ENCODE measurements around the gene TOX2. TPM values are rescaled to one million over a fixed set of nuclear protein-coding genes. Genes with fewer than 3 reads are reported as not detected.
A peak's percentile ranks its signal among the peaks of the same experiment; 100 is the strongest.

Gene TOX2
- total RNA-seq, 1 experiment from 2014 or later = 1.7 TPM

- Histone ChIP-seq H4K20me1 (ENCODE audit: control insufficient read depth, insufficient read depth, insufficient read length) (no peaks in the 10 kb centered on the region), H3K9me3 (ENCODE audit: control insufficient read depth, low read depth, low read length) (no peaks in the 10 kb centered on the region), H2BK120ac (ENCODE audit: low read depth, low read length, poor library complexity, severe bottlenecking) (no peak overlapping the region), H3K4me2 (ENCODE audit: insufficient read depth, insufficient read length, low read length) (no peak overlapping the region), H2BK5ac (ENCODE audit: insufficient read length, low read length) (no peak overlapping the region), H2BK15ac (ENCODE audit: low read depth, low read length) (no peak overlapping the region), H3K18ac (ENCODE audit: insufficient read length, low read depth, low read length) (no peak overlapping the region), H3K23ac (ENCODE audit: insufficient read length, low read depth, low read length) (no peak overlapping the region), H2BK20ac (ENCODE audit: low read depth, low read length, poor library complexity, severe bottlenecking) (no peak overlapping the region), H3K4ac (ENCODE audit: low read depth, low read length) (no peak overlapping the region), H2AFZ (ENCODE audit: low read length) (no peak overlapping the region), H4K5ac (ENCODE audit: insufficient read length, low read depth, low read length) (no peak overlapping the region), H3K79me2 (ENCODE audit: insufficient read depth, low read length) (no peaks in the 10 kb centered on the region), H3K14ac (ENCODE audit: insufficient read depth, low read length) (no peak overlapping the region), H4K91ac (ENCODE audit: insufficient read length, low read depth, low read length) (no peak overlapping the region), H3T11ph (ENCODE audit: low read length) (no peak overlapping the region), H3K27me3 (ENCODE audit: insufficient read depth, low read length) (no peaks in the 10 kb centered on the region), H3K79me1 (ENCODE audit: insufficient read depth, low read depth, low read length, poor library complexity, severe bottlenecking) (no peaks in the 10 kb centered on the region), H2BK12ac (ENCODE audit: insufficient read length, low read depth, low read length) (no peak overlapping the region), H3K9ac (ENCODE audit: extremely low read depth, insufficient read length, low read length) (no peak overlapping the region), H2AK5ac (ENCODE audit: insufficient read length, low read length) (no peak overlapping the region), H3K56ac (ENCODE audit: insufficient read length, low read depth, low read length) (no peak overlapping the region), H3K23me2 (ENCODE audit: insufficient read length, low read depth, low read length, poor library complexity, severe bottlenecking) (no peaks in the 10 kb centered on the region), H3K4me1 (ENCODE audit: insufficient read depth, low read length) (no peaks in the 10 kb centered on the region), H4K8ac (replicated peaks; ENCODE audit: insufficient read length, low read depth, low read length) (no peak overlapping the region), H3K27ac (ENCODE audit: insufficient read length, low read depth, low read length) (no peak overlapping the region)
- Mint-ChIP-seq H3K9me3 (no peaks in the 10 kb centered on the region), H3K27me3 (ENCODE audit: low read depth) (peaks cover 3% of the 10 kb centered on the region), H3K4me1 (no peaks in the 10 kb centered on the region), H3K27ac (peak overlapping the region in 1 of 3 experiments; percentile 12; a peak in 1 of 7 replicates), H3K4me3 (no peak overlapping the region), H3K36me3 (ENCODE audit: insufficient read depth in 1 of 3, low read depth in 3 of 3) (no peaks in the 10 kb centered on the region)
- TF ChIP-seq, protein P1, sequence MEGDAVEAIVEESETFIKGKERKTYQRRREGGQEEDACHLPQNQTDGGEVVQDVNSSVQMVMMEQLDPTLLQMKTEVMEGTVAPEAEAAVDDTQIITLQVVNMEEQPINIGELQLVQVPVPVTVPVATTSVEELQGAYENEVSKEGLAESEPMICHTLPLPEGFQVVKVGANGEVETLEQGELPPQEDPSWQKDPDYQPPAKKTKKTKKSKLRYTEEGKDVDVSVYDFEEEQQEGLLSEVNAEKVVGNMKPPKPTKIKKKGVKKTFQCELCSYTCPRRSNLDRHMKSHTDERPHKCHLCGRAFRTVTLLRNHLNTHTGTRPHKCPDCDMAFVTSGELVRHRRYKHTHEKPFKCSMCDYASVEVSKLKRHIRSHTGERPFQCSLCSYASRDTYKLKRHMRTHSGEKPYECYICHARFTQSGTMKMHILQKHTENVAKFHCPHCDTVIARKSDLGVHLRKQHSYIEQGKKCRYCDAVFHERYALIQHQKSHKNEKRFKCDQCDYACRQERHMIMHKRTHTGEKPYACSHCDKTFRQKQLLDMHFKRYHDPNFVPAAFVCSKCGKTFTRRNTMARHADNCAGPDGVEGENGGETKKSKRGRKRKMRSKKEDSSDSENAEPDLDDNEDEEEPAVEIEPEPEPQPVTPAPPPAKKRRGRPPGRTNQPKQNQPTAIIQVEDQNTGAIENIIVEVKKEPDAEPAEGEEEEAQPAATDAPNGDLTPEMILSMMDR (conservative IDR thresholded peaks at IDR 0.05) = no peak
- WGBS (ENCODE audit: extremely low coverage, insufficient read length, low lambda C conversion rate) = no CpG with 5 or more reads among the region's 6 CpGs
- no peak for DNase-seq
Measured at GRCh38 chr20:44001667-44002596, 87.3 kb downstream of the TOX2 start.
